GM12878 (cell line): ENCODE data around the gene B9D1. TPM values are rescaled to one million over a fixed set of nuclear protein-coding genes. Genes with fewer than 3 reads are reported as not detected.

Experiments used
- ATF2 ChIP-seq: IDR thresholded peaks from 2 replicates; pipeline ENCODE4 v1.6.1; 2012; ENCODE audit warnings: low read length, inconsistent platforms
- BCL11A ChIP-seq: IDR thresholded peaks from 2 replicates; pipeline ENCODE4 v1.6.1; 2011; ENCODE audit warnings: low read depth, low read length
- BRCA1 ChIP-seq: IDR thresholded peaks from 2 replicates; pipeline ENCODE4 v1.6.1; 2011; ENCODE audit warnings: low read depth, low read length, improper control_type of control experiment
- CBX3 ChIP-seq: fragments of 200-600 bp; sonication (generic); IDR thresholded peaks from 2 replicates; pipeline ENCODE4 v1.6.1; 2016; ENCODE audit warnings: low read depth, borderline replicate concordance
- CHD1 ChIP-seq: IDR thresholded peaks from 2 replicates; pipeline ENCODE4 v1.6.1; 2012; ENCODE audit warnings: low read depth, low read length, improper control_type of control experiment
- FOS ChIP-seq: IDR thresholded peaks from 3 replicates; pipeline ENCODE4 v1.6.1; 2011; ENCODE audit warnings: borderline replicate concordance; ENCODE audit not compliant: insufficient read length; ENCODE audit errors: extremely low read depth
- GATAD2B ChIP-seq: fragments of 450-650 bp; conservative IDR thresholded peaks from 2 replicates; pipeline ENCODE4 v1.6.1; 2017; ENCODE audit warnings: low read depth, mild to moderate bottlenecking, moderate library complexity
- HDAC2 ChIP-seq: fragments of 200-600 bp; sonication (generic); IDR thresholded peaks from 2 replicates; pipeline ENCODE4 v1.6.1; 2017
- MLLT1 ChIP-seq: fragments of 450-650 bp; IDR thresholded peaks from 2 replicates; pipeline ENCODE4 v1.6.1; 2016; ENCODE audit warnings: mild to moderate bottlenecking
- NBN ChIP-seq: fragments of 450-650 bp; IDR thresholded peaks from 2 replicates; pipeline ENCODE4 v1.6.1; 2016
- NR2C2 ChIP-seq: IDR thresholded peaks from 2 replicates; pipeline ENCODE4 v1.6.1; 2011; ENCODE audit warnings: borderline replicate concordance, low read depth; ENCODE audit not compliant: control insufficient read depth, insufficient read length
- NRF1 ChIP-seq: conservative IDR thresholded peaks from 2 replicates; pipeline ENCODE4 v1.6.1; 2011; ENCODE audit warnings: mild to moderate bottlenecking, low read depth, low read length, improper control_type of control experiment
- PBX3 ChIP-seq: IDR thresholded peaks from 2 replicates; pipeline ENCODE4 v1.6.1; 2011; ENCODE audit warnings: mild to moderate bottlenecking, low read depth, low read length, moderate library complexity; ENCODE audit not compliant: insufficient replicate concordance
- POLR2A ChIP-seq: IDR thresholded peaks from 2 replicates; pipeline ENCODE4 v1.6.1; 2011; ENCODE audit warnings: low read depth, mild to moderate bottlenecking, low read length
- POLR2AphosphoS5 ChIP-seq: IDR thresholded peaks from 2 replicates; pipeline ENCODE4 v1.6.1; 2011; ENCODE audit warnings: mild to moderate bottlenecking, low read length, inconsistent platforms
- RAD51 ChIP-seq: fragments of 450-650 bp; IDR thresholded peaks from 2 replicates; pipeline ENCODE4 v1.6.1; 2016; ENCODE audit warnings: moderate library complexity, mild to moderate bottlenecking, inconsistent platforms
- RELA ChIP-seq: fragments of 450-650 bp; IDR thresholded peaks from 2 replicates; pipeline ENCODE4 v1.8.0; 2014; ENCODE audit warnings: borderline replicate concordance; ENCODE audit not compliant: partially characterized antibody
- RELB ChIP-seq: fragments of 450-650 bp; IDR thresholded peaks from 2 replicates; pipeline ENCODE4 v1.6.1; 2017; ENCODE audit warnings: low read depth, mild to moderate bottlenecking, moderate library complexity
- USF1 ChIP-seq: IDR thresholded peaks from 2 replicates; pipeline ENCODE4 v1.6.1; 2011; ENCODE audit warnings: borderline replicate concordance, low read depth, mild to moderate bottlenecking, moderate library complexity, mixed read lengths, low read length; ENCODE audit not compliant: insufficient read depth; ENCODE audit errors: extremely low read length
- ZNF687 ChIP-seq: fragments of 450-650 bp; IDR thresholded peaks from 2 replicates; pipeline ENCODE4 v1.6.1; 2017; ENCODE audit warnings: mild to moderate bottlenecking, moderate library complexity
- ZSCAN29 ChIP-seq: fragments of 450-650 bp; IDR thresholded peaks from 2 replicates; pipeline ENCODE4 v1.6.1; 2017; ENCODE audit warnings: mild to moderate bottlenecking, moderate library complexity
- polyA plus RNA-seq, 11 experiments: library from polyadenylated mRNA; depleted of rRNA in 4 of 11; unstranded in 6 of 11; stranded (reverse) in 5 of 11; fragments of >200 nt; fragmentation: Nextera tagmentation in 4 of 11; fragmentation: Illumina TruSeq in 1 of 11; extraction: Ambion mirVana in 4 of 11; extraction: Trizol in 1 of 11; gene quantifications; 1 replicate in 1 of 11; 2 replicates in 10 of 11; pipeline versions ENCODE4 v1.2.1 to v1.2.3, GENCODE V29; 2011 to 2016; ENCODE audit warnings: inconsistent platforms in 2 of 11, missing spikeins in 2 of 11, low read depth in 1 of 11
- total RNA-seq, 4 experiments: library from RNA; depleted of rRNA in 3 of 4; stranded (reverse); fragments of >200 nt in 3 of 4; fragmentation: Illumina TruSeq in 1 of 4; extraction: Trizol in 1 of 4; gene quantifications; 2 replicates each; pipeline versions ENCODE4 v1.2.1 to v1.2.3, GENCODE V29; 2013 to 2021

Gene B9D1
- total and polyA plus RNA-seq, 10 of the 15 experiments (the other 5 are each of a cell fraction or from before 2014, with no cell fraction given): 5.9 to 18.3 (median 9.8) TPM

- TF ChIP-seq MLLT1: no peak
- TF ChIP-seq RAD51: no peak
- TF ChIP-seq RELB: no peak
- TF ChIP-seq BRCA1: no peak
- no peak for TF ChIP-seq NR2C2
- 0 out of 2 replicates have a peak, but pooled peaks have one; percentile 18 for TF ChIP-seq BCL11A
- no peak for TF ChIP-seq ATF2
- TF ChIP-seq NBN: peak; percentile 20; the same call in 1 of the 2 replicates
- TF ChIP-seq POLR2A: no peak
- no peak for TF ChIP-seq CBX3
- no peak for TF ChIP-seq HDAC2
- no peak for TF ChIP-seq ZSCAN29
- TF ChIP-seq POLR2AphosphoS5: no peak
- no peak for TF ChIP-seq PBX3
- no peak for TF ChIP-seq ZNF687
- no peak for TF ChIP-seq USF1
- TF ChIP-seq RELA: no peak
- no peak for TF ChIP-seq NRF1
- TF ChIP-seq FOS: no peak
- TF ChIP-seq CHD1: no peak
- no peak for TF ChIP-seq GATAD2B
These were observed 59.2 kb downstream of the B9D1 start (continued) for GRCh38 chr17:19303367-19303776.
